ENCODE measurements around the gene OR52D1. TPM values are rescaled to one million over a fixed set of nuclear protein-coding genes. Genes with fewer than 3 reads are reported as not detected.

Gene OR52D1
- not detected in 2 replicates for total RNA-seq (2014; rRNA removed; shearing (Covaris generic))
- polyA plus RNA-seq (2015; cell fraction: cytosol; rRNA removed) = not detected in 2 replicates
- not detected in 2 replicates for polyA plus RNA-seq (2015; cell fraction: nucleus; rRNA removed)

DNA sequence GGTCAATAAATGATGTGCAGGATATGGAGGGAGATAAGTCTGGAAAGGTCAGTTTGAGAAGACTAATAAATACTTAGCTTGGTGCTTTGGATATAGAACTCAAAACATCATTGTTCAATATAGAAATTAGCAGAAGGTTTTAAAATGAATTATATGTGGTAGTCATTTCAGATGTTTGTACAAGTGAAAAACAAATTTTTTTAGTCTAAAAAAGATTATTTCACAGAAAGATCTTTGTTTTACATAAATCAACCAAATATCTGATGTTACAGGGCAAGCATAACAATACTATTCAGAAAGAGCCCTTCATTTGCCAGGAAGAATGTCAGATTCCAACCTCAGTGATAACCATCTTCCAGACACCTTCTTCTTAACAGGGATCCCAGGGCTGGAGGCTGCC, at the start of gene OR52D1:
Gene OR52D1, plus strand, starts transcription at position 301 of the 400 bp plus-strand sequence. Its CDS starts 22 bp downstream, at position 323.
- DNase-seq (ENCODE audit: low read depth) = no peak

DNA sequence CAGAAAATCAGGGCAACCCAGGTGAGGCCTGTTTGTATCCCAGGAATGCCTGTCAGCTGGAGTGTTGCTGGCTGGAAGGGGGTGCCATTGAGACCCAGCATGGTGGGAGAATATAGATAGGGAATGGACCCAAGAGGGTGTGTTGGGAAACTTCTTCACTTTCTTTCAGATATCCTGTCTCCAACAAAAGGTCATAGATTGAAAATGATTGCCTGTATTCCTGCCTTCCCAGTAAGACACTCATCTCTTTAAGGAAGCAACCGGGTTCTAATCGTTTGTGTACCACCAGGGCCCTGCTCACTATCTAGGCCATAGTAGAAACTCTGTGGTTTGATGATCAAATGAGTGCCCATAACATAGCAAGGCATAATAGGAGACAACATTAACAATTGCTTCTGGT, 47.1 kb upstream of the OR52D1 start, which contains the start of gene OR51I1:
Gene OR51I1, minus strand, starts transcription at position 101 of the 400 bp plus-strand sequence. Its CDS starts 0 bp downstream, at position 101.
- DNase-seq (ENCODE audit: low read depth) = no peak

DNA sequence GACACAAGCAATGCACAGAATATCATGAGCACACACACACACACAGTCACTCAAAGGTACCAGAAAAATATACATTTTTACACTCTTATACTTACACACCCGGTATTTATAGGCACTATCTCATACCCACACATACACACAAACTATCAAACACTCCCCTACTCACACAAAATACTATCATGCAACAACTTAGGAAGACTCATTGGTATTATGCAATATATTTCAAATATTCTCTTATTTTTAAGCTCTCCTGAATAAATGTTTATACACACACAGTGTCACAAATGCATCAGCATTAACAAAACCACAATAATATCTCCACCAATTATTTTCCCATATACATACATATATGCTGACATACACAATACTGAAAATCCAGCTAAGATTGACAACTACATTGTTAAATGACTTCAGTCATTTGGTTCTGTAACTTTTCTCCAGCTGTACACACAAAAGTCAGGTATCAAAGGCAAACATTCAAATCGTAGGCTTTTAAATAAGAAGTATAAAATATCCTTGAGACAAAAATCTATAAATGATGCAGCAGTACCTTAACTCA, 44.6 kb upstream of the OR52D1 start:
- no peak for DNase-seq (ENCODE audit: low read depth)

DNA sequence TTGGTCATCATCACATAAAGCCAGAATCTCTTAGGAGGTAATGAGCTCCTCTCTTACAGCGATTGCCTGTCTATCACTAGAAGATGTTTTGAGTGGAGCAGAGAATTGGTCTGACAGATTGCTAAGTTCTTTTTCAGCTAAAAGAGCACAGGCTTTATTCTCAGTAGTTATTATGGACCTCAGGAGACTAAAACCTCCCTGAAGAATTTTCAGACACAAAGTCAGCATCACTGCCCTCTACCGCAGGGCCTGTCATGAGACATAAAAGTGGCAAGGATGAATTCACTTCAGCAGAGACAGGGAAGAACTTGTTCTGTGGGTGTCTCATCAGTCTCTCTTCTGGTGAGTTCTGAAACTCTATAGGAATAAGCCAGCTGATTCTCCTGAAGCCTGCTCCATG, 39.5 kb upstream of the OR52D1 start, which contains the start of gene OR51I2:
Gene OR51I2, plus strand, starts transcription at position 301 of the 400 bp plus-strand sequence. CDS start 4,166 bp downstream, outside the sequence.
- no peak for DNase-seq (ENCODE audit: low read depth)

DNA sequence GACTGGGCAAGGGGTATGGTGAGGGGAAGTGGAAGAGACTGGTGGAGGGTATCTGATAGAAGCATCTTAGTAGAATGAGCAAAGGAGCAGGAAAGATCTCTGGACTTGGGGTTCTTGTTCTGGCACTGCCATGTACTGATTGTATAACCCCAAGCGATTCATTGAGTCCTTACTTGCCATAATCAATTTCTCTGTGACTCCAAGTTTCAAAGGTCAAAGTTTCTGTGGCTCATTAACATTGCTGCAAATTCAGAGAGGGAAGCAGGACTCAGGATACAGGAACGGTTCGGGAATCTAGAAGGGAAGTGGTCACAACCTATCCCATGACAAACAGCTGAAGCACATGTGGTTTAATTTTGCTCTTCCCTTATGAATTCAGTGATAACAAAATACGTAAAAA, 39.1 kb upstream of the OR52D1 start:
- DNase-seq (ENCODE audit: low read depth) = no peak

DNA sequence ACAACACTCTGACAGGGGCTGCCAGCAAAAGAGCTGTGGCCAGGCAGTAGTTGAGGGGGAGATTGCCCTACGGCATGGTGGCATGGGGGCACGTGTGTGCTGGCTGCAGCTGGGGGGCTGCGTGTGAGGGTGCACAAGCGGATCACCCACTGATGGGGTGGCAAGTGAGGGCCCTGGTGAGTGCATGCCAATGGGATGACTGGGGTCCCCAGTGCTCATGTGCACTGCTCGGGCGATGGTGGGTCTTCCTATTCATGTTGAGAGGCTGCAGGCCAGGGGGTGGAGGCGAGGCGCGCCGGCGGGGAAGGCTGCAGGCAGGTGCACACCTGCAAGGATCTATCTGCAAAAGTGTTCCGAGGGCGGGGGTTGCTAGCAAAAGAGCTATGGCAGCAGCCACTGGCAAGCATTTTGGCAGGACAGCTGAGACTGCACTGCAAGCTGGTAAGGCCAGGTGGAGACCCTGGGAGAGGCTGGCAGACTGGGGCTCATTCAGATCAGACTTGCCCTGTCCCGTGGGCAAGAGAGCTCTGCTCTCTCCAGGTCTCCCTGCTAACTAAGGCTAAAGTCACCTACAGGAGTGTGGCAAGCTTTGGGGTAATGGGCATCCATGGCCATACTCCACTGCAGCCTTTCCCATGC, 27.4 kb upstream of the OR52D1 start:
- DNase-seq (ENCODE audit: low read depth) = no peak

DNA sequence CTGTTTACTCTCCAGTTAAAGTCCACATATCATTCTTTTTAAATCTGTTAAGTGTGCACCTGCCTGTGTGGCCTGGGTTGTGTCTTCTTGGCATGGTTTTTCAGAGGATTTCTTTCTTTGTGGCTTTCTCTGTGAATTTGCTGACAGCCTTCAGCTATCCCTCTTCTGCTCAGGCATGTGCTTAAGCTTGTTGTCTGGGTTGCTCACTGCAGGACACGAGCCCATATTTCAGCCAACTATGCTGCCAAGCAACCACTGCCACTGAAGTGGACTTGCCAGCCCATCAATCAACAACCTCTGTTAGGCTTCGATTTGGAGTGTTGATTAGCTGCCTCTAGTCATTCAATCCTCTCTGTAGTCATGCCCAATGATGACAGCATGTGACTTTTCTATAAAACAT, 21.0 kb upstream of the OR52D1 start:
- DNase-seq (ENCODE audit: low read depth) = no peak

DNA sequence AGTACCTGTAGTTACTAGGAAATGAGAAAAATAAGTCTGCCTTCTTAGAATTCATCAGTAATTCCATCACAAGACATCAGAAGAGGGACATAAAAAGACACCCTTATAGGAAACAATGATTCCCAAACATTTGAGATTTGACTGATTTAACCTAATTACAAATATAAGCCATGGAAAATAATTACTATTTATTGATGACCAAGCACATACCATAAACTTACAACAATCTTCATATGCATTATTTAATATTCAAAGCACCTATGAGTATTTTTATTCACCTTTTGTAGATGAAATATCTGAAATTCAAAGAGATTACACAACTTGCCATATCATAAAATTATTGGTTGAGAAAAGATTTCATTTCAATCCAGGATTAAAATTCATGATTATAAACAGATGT, 14.6 kb upstream of the OR52D1 start:
- DNase-seq (ENCODE audit: low read depth) = no peak

DNA sequence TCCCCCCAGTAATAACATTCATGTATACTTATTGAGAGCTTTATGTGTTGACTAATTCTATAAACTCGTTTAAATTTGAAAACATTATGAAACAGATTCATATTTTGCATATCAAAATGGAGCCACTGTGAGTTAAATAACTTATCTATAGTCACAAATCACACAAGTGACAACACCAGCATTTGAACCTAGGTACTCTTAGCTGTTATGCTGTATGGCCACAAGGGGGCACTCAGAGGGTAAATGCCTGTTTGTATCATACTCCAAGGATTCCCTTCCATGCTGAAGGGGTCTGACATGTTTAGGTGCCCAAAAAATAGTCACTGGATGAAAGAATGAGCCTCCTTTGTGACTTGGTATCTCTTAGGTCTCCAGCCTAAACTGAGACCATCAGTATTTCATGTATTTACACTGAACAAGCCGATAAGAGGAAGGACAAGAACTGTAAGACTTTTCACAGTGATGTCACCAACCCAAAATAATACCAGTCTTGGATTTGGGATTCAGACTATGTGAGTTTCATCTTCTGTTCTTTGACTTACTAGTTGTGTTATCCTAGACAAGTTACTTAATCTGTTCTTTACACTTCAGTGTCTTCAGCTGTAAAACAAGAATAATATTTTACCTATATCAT, 12.2 kb upstream of the OR52D1 start:
- DNase-seq (ENCODE audit: low read depth) = no peak

DNA sequence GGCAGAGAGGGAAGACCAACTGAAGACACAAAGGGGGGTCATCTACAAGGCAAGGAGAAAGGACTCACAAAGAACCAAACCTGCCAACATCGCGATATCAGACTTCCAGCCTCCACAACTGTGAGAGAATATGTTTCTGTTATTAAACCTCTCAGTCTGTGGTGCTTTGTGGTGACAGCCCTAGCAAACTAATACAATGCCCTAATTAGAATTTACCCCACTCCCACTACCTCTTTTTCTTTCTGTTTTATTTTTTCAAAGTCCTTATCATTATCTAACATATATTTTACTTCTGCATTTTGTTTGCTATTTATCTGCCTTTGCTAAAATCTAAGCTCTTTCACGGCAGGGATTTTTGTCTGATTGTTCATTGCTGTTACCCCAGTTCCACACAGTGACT, 2.5 kb upstream of the OR52D1 start:
- no peak for DNase-seq (ENCODE audit: low read depth)

DNA sequence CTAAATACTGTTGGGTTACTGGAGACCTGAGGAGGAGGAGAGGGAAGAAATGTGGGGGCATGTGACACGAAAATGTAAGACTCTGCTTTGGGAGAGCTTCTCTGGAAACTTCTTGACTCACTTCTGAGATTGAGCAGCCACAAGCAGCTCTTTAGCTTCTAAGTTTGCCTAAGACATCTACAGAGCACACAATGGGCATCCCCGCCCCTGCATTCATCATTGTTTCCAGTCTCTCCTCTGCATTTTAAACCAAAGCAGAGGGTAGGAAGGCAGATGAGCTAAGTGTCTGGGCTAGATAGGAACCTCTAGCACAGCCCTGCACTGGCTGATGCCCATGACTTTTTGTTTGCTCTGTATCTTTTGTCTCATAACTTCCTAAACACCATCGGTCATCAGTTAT, 2.1 kb upstream of the OR52D1 start:
- no peak for DNase-seq (ENCODE audit: low read depth)

DNA sequence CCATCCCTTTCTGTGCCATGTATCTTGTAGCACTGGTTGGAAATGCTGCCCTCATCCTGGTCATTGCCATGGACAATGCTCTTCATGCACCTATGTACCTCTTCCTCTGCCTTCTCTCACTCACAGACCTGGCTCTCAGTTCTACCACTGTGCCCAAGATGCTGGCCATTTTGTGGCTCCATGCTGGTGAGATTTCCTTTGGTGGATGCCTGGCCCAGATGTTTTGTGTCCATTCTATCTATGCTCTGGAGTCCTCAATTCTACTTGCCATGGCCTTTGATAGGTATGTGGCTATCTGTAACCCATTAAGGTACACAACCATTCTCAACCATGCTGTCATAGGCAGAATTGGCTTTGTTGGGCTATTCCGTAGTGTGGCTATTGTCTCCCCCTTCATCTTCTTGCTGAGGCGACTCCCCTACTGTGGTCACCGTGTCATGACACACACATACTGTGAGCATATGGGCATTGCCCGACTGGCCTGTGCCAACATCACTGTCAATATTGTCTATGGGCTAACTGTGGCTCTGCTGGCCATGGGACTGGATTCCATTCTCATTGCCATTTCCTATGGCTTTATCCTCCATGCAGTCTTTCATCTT, 414 bp downstream of the OR52D1 start:
- DNase-seq (ENCODE audit: low read depth) = no peak

DNA sequence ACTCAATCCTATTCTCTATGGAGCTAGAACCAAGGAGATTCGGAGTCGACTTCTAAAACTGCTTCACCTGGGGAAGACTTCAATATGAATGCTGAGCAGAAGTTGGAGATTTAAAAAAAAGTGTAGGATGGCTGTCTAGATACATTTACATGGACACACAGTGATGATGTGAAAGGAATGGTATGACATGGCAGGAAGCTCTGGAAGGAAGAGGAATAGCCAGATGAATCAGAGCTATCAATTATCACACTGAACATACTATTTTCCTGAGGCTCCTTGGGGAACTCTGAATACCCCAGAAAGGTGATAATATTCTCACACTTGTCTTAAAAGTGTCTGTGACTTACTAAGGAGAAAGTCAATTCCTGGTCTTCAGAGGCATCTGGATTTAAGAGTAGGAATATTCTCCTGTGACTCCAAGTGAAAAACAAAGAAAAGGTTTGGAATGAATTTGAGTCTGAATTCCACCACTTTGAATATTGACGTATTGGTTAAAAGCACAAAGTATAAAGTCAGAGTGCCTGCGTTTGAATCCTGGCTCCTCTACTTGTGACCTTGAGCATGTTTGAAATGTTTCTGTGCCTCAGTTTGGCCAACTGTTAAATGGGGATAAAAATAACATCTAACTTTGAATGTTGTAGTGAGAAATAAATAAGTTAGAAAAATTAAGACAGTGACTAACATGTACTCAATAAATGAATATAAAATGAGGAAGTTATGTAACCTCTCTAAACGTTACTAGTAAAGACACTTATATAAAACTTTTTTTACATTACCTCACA, 1.3 kb downstream of the OR52D1 start:
- peak; percentile 64 for DNase-seq (ENCODE audit: low read depth)

DNA sequence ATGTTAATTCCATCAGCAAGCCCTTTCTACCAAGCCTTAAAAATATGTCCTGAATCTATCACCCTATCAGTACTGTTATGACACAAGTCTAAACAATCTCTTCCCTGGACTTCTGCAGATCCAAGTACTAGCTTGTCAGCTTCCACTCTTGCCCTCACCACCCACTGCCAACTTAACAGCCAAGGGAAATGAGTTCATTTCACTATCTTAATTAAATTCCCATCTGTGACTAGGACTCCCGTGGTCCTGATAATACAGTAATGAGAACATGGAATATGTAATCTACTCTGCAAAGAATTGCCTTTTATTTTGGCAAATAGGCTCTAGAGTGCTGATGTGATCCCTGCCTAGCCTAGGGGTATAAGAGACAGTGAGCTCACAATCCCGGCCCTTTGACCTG, 11.2 kb downstream of the OR52D1 start:
- no peak for DNase-seq (ENCODE audit: low read depth)

DNA sequence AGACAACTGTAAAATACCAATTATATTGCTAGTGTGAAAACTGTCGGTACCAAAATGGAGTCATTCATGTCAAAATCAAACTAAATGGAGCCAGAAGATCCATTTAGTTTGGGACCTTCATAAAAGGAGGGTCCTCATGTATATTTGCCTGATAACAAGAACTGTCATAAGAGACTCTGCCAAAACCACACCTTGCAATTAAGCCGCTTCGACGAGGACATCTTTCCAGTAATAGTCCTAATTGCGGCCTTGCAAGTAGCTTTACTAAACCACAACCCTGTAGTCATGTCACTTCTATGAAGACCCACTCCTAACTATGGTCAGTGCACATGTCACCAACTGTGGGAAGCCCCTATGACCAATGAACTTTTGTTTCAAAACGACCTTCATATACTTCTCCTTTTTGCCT, 11.9 kb downstream of the OR52D1 start:
- no peak for DNase-seq (ENCODE audit: low read depth)

DNA sequence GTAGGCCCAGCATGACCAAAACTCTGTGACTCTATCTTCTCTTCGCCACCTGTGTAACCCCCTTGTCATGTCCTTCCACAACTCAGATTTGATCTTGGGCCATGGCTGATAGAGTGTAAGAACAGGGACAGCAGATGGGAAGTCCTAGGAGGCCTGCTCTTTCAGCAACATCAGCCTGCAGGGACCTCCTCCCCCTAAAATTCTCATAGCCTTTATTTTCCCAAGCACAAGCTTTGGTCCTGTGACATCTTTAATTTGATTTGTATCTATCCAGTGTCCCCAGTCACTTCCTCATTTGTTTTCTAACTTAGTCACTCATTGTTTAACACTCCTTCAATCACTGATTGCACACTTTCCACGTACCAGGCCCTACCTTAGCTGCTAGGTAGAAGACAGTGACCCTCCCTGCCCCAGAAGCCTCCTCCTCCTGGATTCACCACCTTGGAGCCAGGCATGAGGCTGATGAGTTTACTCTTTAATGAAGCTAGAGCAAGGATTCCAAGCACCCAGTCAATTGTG, 16.0 kb downstream of the OR52D1 start:
- peak; percentile 57 for DNase-seq (ENCODE audit: low read depth)

DNA sequence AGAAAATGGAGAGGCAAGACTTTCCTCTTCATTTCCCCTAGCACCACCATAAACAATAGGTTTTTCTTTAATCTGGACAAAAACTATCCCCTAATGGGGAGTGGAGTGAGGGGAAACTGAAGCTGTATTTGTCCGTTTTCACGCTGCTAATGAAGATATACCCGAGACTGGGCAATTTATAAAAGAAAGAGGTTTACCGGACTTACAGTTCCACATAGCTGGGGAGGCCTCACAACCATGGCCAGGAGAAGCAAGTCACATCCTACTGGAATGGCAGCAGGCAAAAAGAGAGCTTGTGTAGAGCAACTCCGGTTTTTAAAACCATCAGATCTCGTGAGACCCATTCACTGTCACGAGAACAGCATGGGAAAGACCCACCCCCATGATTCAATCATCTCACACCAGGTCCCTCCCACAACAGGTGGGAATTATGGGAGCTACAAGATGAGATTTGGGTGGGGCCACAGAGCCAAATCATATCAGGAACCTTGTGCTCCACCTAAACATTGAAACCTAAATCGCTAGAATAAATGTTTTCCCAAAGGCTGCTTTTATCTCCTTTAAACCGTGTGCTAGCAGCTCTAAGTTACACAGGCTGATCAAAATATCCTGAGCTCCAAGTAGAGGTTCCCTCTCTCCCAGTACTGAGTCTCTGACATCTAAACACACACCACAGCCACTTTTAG, 17.0 kb downstream of the OR52D1 start:
- DNase-seq (ENCODE audit: low read depth) = peak; percentile 88

DNA sequence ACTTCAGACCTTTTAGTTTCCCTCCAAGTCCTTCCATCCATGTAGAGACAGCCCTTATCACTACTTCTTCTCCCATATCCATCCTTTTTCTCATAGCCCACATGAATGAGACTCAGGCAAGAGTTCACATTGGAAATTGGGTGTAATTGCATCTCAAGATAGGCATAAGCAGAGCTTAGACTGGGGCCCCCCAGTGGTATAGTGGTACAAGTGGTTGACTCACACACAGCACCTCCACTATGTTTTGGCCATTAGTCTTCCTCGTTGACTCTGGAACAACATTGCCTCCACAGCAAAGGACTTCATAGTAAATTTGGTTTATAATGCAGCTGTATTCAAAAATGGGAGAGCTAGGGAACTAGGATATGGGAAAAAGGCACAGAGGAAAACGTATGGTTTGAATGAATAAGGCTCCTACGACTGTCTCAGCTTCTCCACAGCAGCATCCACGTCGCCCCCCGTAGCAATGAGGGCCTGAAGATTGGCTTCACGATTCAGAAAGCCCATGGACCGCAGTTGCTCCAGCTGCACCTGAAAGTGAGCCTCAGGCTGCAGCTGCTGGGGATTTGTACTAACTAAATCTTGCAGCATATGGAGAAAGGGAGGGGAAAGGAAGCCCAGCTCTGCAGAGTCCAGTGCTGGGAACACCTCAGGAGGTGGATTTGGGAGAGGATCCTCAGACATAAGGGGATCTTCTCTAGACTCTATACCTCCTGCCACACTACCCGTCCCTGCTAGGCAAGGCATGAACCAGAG, 18.9 kb downstream of the OR52D1 start:
- no peak for DNase-seq (ENCODE audit: low read depth)

DNA sequence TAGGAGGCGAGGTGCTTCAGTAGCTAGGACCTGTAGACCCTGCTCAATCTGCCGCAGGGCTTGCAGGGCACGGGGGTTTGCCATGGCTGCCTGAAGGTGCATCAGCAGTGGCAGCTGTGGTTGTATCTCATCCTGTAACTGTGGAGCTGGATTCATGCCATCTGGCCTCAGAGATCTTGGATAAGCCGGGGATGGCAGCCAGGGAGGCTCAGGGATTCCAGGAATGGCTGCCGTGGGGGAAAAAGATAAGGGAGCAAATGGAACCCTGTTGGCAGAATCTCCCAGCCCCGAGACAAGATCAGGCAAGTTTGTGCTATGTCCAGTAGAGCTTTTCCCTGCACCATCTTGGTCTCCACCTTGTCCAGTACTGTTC, 19.4 kb downstream of the OR52D1 start:
- no peak for DNase-seq (ENCODE audit: low read depth)

DNA sequence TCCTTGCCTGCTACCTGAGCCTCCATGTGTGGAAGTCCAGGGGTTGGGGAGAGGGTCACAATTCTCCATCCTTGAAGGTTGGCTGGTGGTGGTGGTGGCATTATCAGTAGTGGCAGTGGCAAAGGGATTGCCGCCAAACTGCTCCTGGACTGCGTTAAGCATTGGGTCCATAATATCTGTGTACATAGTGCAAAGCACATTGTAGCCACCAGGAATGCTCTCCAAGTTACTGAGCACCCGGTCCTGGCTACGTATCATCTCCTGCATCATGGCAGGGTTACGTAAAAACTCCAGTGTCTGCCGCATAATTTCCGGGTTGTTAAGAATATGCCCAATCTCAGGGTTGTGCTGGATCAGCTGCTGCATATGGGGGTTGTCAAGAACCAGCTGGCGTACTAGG, 20.1 kb downstream of the OR52D1 start:
- no peak for DNase-seq (ENCODE audit: low read depth)
